Measurements from ENCODE around the gene RAB44. TPM values are rescaled to one million over a fixed set of nuclear protein-coding genes. Genes with fewer than 3 reads are reported as not detected.

RAB44 gene
- total and polyA plus RNA-seq, 2 of the 13 experiments (the other 11 are each of a cell fraction or from before 2014, with no cell fraction given) = not detected

DNA sequence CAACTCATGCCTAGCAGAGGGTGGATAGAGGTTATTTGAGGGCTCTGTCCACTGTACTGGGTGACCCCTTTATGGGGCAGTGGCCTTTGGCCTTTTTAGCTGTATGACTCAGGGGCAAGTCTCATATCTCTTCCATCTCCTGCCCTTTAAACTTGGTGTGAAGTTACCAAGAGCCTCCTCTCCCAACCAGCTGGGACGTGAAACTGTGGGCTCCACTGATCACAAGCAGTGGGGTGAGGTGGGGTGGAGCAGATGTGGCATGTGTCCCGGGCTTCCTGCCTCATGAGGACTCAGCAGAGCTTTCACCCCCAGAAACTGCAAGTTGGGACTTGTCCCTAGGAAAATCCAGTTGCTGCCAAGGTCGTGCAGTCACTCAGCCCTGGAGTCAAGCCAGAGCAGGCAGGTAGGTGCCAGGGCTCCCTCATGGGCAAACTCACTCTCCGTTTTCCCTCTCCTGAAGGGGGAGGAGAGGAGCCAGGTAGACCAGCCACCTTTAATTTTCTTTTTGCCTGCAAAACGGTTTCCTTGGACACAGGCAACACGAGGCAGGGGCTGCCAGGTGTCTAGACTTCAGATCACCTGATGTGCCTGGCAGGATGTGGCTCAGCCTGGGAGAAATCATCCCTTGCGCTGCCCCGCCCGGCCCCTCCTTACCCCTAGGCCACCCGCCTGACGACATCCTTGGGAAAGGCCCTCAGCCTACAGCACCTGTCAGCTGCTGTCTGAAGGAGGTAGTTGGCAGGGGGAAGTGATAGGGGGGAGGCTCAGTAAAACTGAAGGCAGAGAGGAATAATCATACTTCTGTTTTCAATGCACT lies 15.1 kb upstream of the RAB44 start (continued):
- TF ChIP-seq MTA1 (CRISPR knock-in tag; IDR thresholded peaks at IDR 0.05; ENCODE audit: borderline replicate concordance) = peak; percentile 43; the same call in 1 of the 2 replicates
- TF ChIP-seq, protein P1, sequence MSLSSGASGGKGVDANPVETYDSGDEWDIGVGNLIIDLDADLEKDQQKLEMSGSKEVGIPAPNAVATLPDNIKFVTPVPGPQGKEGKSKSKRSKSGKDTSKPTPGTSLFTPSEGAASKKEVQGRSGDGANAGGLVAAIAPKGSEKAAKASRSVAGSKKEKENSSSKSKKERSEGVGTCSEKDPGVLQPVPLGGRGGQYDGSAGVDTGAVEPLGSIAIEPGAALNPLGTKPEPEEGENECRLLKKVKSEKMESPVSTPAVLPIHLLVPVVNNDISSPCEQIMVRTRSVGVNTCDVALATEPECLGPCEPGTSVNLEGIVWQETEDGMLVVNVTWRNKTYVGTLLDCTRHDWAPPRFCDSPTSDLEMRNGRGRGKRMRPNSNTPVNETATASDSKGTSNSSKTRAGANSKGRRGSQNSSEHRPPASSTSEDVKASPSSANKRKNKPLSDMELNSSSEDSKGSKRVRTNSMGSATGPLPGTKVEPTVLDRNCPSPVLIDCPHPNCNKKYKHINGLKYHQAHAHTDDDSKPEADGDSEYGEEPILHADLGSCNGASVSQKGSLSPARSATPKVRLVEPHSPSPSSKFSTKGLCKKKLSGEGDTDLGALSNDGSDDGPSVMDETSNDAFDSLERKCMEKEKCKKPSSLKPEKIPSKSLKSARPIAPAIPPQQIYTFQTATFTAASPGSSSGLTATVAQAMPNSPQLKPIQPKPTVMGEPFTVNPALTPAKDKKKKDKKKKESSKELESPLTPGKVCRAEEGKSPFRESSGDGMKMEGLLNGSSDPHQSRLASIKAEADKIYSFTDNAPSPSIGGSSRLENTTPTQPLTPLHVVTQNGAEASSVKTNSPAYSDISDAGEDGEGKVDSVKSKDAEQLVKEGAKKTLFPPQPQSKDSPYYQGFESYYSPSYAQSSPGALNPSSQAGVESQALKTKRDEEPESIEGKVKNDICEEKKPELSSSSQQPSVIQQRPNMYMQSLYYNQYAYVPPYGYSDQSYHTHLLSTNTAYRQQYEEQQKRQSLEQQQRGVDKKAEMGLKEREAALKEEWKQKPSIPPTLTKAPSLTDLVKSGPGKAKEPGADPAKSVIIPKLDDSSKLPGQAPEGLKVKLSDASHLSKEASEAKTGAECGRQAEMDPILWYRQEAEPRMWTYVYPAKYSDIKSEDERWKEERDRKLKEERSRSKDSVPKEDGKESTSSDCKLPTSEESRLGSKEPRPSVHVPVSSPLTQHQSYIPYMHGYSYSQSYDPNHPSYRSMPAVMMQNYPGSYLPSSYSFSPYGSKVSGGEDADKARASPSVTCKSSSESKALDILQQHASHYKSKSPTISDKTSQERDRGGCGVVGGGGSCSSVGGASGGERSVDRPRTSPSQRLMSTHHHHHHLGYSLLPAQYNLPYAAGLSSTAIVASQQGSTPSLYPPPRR (CRISPR knock-in tag; IDR thresholded peaks at IDR 0.05; ENCODE audit: borderline replicate concordance) = peak; percentile 60
- TF ChIP-seq ZNF367 (CRISPR knock-in tag; IDR thresholded peaks at IDR 0.05; ENCODE audit: borderline replicate concordance) = peak; percentile 54; the same call in 1 of the 2 replicates
- peak; percentile 95 for TF ChIP-seq RXRB (CRISPR knock-in tag; IDR thresholded peaks at IDR 0.05; ENCODE audit: borderline replicate concordance)
- TF ChIP-seq DR1 (CRISPR knock-in tag; IDR thresholded peaks at IDR 0.05) = 0 out of 2 replicates have a peak, but pooled peaks have one; percentile 13
- TF ChIP-seq NFIC (IDR thresholded peaks at IDR 0.05; ENCODE audit: low read length) = 0 out of 2 replicates have a peak, but pooled peaks have one; percentile 36
- no peak for TF ChIP-seq ZFP41 (CRISPR knock-in tag; IDR thresholded peaks at IDR 0.05; ENCODE audit: borderline replicate concordance)
- peak; percentile 86 to 93 for TF ChIP-seq NR2F1 (CRISPR knock-in tag; IDR thresholded peaks at IDR 0.05)
- peak; percentile 75 for TF ChIP-seq AGO2 (optimal IDR thresholded peaks at IDR 0.05; ENCODE audit: low read depth, low read length)
- no peak for TF ChIP-seq MAZ (IDR thresholded peaks at IDR 0.05; ENCODE audit: borderline replicate concordance, low read depth, low read length)
- 0 out of 2 replicates have a peak, but pooled peaks have one; percentile 32 for TF ChIP-seq MAZ (CRISPR knock-in tag; IDR thresholded peaks at IDR 0.05; ENCODE audit: low read depth)
- TF ChIP-seq ZNF619 (CRISPR knock-in tag; IDR thresholded peaks at IDR 0.05) = no peak
